OCI-LY7 (cell line): Measurements from ENCODE around the gene STMP1. TPM values are rescaled to one million over a fixed set of nuclear protein-coding genes. Genes with fewer than 3 reads are reported as not detected.

Experiments used
- BruUV-seq: library from RNA; stranded (reverse); fragments of 400-500 nt; replicated peaks from 2 replicates; lab custom pipeline; 2021; lab: Mats Ljungman, UMichigan
- CTCF ChIA-PET: fragments of 300-600 bp; sonication (Branson Sonifier 250); formaldehyde crosslinking; loops from one replicate; lab custom pipeline; 2022; ENCODE audit warnings: antibody characterized with exemption; ENCODE audit not compliant: unreplicated experiment; lab: Charles Lee
- POLR2A ChIA-PET: fragments of 300-600 bp; sonication (Branson Sonifier 250); formaldehyde crosslinking; loops from one replicate; lab custom pipeline; 2022; ENCODE audit warnings: antibody characterized with exemption; lab: Charles Lee
- DNase-seq: peaks from one replicate; pipeline ENCODE4 v3.0.0-alpha.2; 2015; ENCODE audit warnings: low spot score
- H2AFZ ChIP-seq: fragments of 200-600 bp; sonication (generic), shearing (Covaris generic); 2 replicates; pipeline ENCODE4 v1.6.1; 2014; ENCODE audit warnings: mild to moderate bottlenecking, antibody characterized with exemption, low read length, moderate library complexity
- H3K27ac ChIP-seq: fragments of 200-600 bp; sonication (generic); 2 replicates; pipeline ENCODE4 v1.5.1; 2014; ENCODE audit warnings: mixed run types, low read depth, mild to moderate bottlenecking, moderate library complexity, low read length, inconsistent platforms; ENCODE audit not compliant: poor library complexity, severe bottlenecking
- H3K36me3 ChIP-seq: fragments of 200-600 bp; sonication (generic); 2 replicates; pipeline ENCODE4 v1.6.1; 2014; ENCODE audit warnings: mild to moderate bottlenecking, antibody characterized with exemption, low read length, moderate library complexity, mixed read lengths; ENCODE audit not compliant: insufficient read depth
- H3K4me1 ChIP-seq: fragments of 200-600 bp; sonication (generic); 2 replicates; pipeline ENCODE4 v1.5.1; 2014; ENCODE audit warnings: mild to moderate bottlenecking, low read length; ENCODE audit not compliant: insufficient read depth, poor library complexity, severe bottlenecking
- H3K4me2 ChIP-seq: fragments of 200-600 bp; sonication (generic); 2 replicates; pipeline ENCODE4 v1.6.1; 2014; ENCODE audit warnings: mild to moderate bottlenecking, low read length
- H3K4me3 ChIP-seq: fragments of 200-600 bp; sonication (generic); 2 replicates; pipeline ENCODE4 v1.5.1; 2014; ENCODE audit warnings: mild to moderate bottlenecking, low read depth, low read length; ENCODE audit not compliant: poor library complexity, severe bottlenecking
- H3K79me2 ChIP-seq: fragments of 200-600 bp; sonication (generic); 2 replicates; pipeline ENCODE4 v1.6.1; 2016; ENCODE audit warnings: low read depth, mild to moderate bottlenecking, low read length, moderate library complexity, mixed read lengths; ENCODE audit not compliant: insufficient read depth
- H3K9me2 ChIP-seq: fragments of 200-600 bp; sonication (generic); 2 replicates; pipeline ENCODE4 v1.6.1; 2016; ENCODE audit warnings: mild to moderate bottlenecking, low read length, mixed read lengths; ENCODE audit not compliant: insufficient read depth
- H3K9me3 ChIP-seq: fragments of 200-600 bp; sonication (generic); 2 replicates; pipeline ENCODE4 v1.6.1; 2014; ENCODE audit warnings: mild to moderate bottlenecking, mixed run types, low read length, mixed read lengths
- H4K20me1 ChIP-seq: fragments of 200-600 bp; sonication (generic); 2 replicates; pipeline ENCODE4 v1.6.1; 2014; ENCODE audit warnings: mild to moderate bottlenecking, antibody characterized with exemption, low read length, moderate library complexity, mixed read lengths; ENCODE audit not compliant: insufficient read depth
- EZH2phosphoT487 ChIP-seq: fragments of 200-600 bp; sonication (generic); IDR thresholded peaks from 2 replicates; pipeline ENCODE4 v1.6.1; 2018; ENCODE audit warnings: low read depth, borderline replicate concordance, mild to moderate bottlenecking, mixed run types, antibody characterized with exemption, low read length, moderate library complexity, mixed read lengths
- intact Hi-C: fragments of 100-400 bp; cut with micrococcal nuclease; formaldehyde crosslinking; loops from one replicate; pipeline ENCODE4 v1.10.0; 2022; ENCODE audit not compliant: unreplicated experiment
- total RNA-seq, 2 experiments: library from RNA; depleted of rRNA in 1 of 2; stranded (reverse); fragments of >200 nt in 1 of 2; shearing (Covaris generic) in 1 of 2; gene quantifications; 2 replicates each; pipeline ENCODE4 v1.2.3, GENCODE V29; 2014 to 2022
- TF ChIP-seq, protein P1 (sequence below): fragments of 200-600 bp; sonication (generic); conservative IDR thresholded peaks from 2 replicates; pipeline ENCODE4 v1.5.1; 2014; ENCODE audit warnings: mild to moderate bottlenecking, antibody characterized with exemption, low read length, moderate library complexity, mixed read lengths

The STMP1 gene
- total RNA-seq, 2 experiments from 2014 or later = 7.4 to 24.4 TPM

- Histone ChIP-seq H4K20me1 (no peaks in the 10 kb centered on the region), H3K4me2 (no peak overlapping the region), H3K9me3 (no peaks in the 10 kb centered on the region), H2AFZ (no peak overlapping the region), H3K36me3 (no peaks in the 10 kb centered on the region), H3K79me2 (no peaks in the 10 kb centered on the region), H3K9me2 (no peaks in the 10 kb centered on the region), H3K27ac (no peak overlapping the region), H3K4me1 (no peaks in the 10 kb centered on the region), H3K4me3 (no peak overlapping the region)
- intact Hi-C loops = no loop called here
- CTCF ChIA-PET = no interaction called here
- POLR2A ChIA-PET = interaction anchor here (0.6 to 0.7 kb wide), 3 partner anchors 16 to 750 kb away, joined by 3 read pairs; no protein-coding TSS in a partner anchor
- DNase-seq = no peak
- TF ChIP-seq, protein P1, sequence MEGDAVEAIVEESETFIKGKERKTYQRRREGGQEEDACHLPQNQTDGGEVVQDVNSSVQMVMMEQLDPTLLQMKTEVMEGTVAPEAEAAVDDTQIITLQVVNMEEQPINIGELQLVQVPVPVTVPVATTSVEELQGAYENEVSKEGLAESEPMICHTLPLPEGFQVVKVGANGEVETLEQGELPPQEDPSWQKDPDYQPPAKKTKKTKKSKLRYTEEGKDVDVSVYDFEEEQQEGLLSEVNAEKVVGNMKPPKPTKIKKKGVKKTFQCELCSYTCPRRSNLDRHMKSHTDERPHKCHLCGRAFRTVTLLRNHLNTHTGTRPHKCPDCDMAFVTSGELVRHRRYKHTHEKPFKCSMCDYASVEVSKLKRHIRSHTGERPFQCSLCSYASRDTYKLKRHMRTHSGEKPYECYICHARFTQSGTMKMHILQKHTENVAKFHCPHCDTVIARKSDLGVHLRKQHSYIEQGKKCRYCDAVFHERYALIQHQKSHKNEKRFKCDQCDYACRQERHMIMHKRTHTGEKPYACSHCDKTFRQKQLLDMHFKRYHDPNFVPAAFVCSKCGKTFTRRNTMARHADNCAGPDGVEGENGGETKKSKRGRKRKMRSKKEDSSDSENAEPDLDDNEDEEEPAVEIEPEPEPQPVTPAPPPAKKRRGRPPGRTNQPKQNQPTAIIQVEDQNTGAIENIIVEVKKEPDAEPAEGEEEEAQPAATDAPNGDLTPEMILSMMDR = no peak
- TF ChIP-seq EZH2phosphoT487 = no peak
- no TSS peak for BruUV-seq
These were observed 56.6 kb downstream of the STMP1 start for GRCh38 chr7:135718794-135719437.

- CTCF ChIA-PET = no interaction called here
- Histone ChIP-seq H3K4me3 (no peak overlapping the region), H3K36me3 (no peaks in the 10 kb centered on the region), H3K4me1 (no peaks in the 10 kb centered on the region), H3K9me2 (no peaks in the 10 kb centered on the region), H3K27ac (no peak overlapping the region), H3K79me2 (no peaks in the 10 kb centered on the region), H4K20me1 (no peaks in the 10 kb centered on the region), H2AFZ (no peak overlapping the region), H3K4me2 (no peak overlapping the region), H3K9me3 (no peaks in the 10 kb centered on the region)
- no TSS peak for BruUV-seq
- DNase-seq = no peak
- POLR2A ChIA-PET = interaction anchor here (0.7 to 1.3 kb wide), 3 partner anchors 8 to 749 kb away, joined by 3 to 4 read pairs (median 3); no protein-coding TSS in a partner anchor
- TF ChIP-seq, protein P1 = no peak
- no peak for TF ChIP-seq EZH2phosphoT487
- intact Hi-C loops = no loop called here
These were observed 57.4 kb downstream of the STMP1 start for GRCh38 chr7:135719688-135720087.

DNA sequence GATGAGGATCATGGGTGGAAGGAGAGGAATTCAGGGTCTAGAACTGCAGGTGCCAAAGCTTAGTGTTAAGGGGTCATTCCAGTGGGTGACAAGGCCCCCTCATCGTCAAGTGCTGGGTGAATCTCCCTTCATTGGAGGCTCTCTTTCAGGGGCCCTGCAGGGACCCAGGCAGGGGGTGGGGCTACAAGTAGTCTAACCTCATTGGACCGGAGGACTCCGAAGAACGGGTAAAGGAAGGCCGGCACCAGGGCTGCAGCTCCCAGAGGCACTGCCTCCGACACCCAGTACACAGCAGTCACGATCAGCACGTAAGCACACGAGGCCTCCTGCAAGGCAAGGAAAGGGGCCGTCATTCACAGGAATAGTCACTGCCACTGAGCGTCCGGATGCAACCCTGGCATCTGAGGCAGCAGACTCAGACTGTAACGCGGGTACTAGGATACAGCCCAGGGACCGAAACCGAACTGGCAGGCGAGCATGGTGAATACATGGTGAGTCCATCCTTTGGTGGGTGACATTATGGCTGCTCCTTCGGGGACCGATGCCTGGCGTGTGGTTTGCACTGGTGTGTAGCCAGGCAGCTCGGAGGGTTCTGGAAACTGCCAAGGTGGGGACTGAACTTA is 59.0 kb downstream of the STMP1 start:
- CTCF ChIA-PET = no interaction called here
- H3K9me3 ChIP-seq = no peaks in the 10 kb centered on the region
- BruUV-seq = no TSS peak
- H3K79me2 ChIP-seq = no peaks in the 10 kb centered on the region
- no peak for DNase-seq
- intact Hi-C loops = no loop called here
- no peaks in the 10 kb centered on the region for H3K36me3 ChIP-seq
- no peaks in the 10 kb centered on the region for H4K20me1 ChIP-seq
- POLR2A ChIA-PET = interaction anchor here (0.6 to 1.3 kb wide), 4 partner anchors 9 to 452 kb away, joined by 3 to 8 read pairs (median 4); no protein-coding TSS in a partner anchor
- TF ChIP-seq, protein P1 = no peak
- TF ChIP-seq EZH2phosphoT487 = no peak
- no peak overlapping the region for H3K4me2 ChIP-seq
- no peak overlapping the region for H2AFZ ChIP-seq
- no peak overlapping the region for H3K27ac ChIP-seq
- no peaks in the 10 kb centered on the region for H3K4me1 ChIP-seq
- no peak overlapping the region for H3K4me3 ChIP-seq
- H3K9me2 ChIP-seq = no peaks in the 10 kb centered on the region
